OCI-LY7 (cell line): ENCODE data around the gene PDE3B. TPM values are rescaled to one million over a fixed set of nuclear protein-coding genes. Genes with fewer than 3 reads are reported as not detected.
"Not testable (repeated sequence)": the region's sequence is repeated elsewhere in the genome, so short reads cannot be mapped to it uniquely, and the experiment has no call there.

Experiments
- BruUV-seq: library from RNA; stranded (reverse); fragments of 400-500 nt; replicated peaks from 2 replicates; lab custom pipeline; 2021; lab: Mats Ljungman, UMichigan
- CTCF ChIA-PET: fragments of 300-600 bp; sonication (Branson Sonifier 250); formaldehyde crosslinking; loops from one replicate; lab custom pipeline; 2022; ENCODE audit warnings: antibody characterized with exemption; ENCODE audit not compliant: unreplicated experiment; lab: Charles Lee
- POLR2A ChIA-PET: fragments of 300-600 bp; sonication (Branson Sonifier 250); formaldehyde crosslinking; loops from one replicate; lab custom pipeline; 2022; ENCODE audit warnings: antibody characterized with exemption; lab: Charles Lee
- DNase-seq: peaks from one replicate; pipeline ENCODE4 v3.0.0-alpha.2; 2015; ENCODE audit warnings: low spot score
- H2AFZ ChIP-seq: fragments of 200-600 bp; sonication (generic), shearing (Covaris generic); 2 replicates; pipeline ENCODE4 v1.6.1; 2014; ENCODE audit warnings: mild to moderate bottlenecking, antibody characterized with exemption, low read length, moderate library complexity
- H3K27ac ChIP-seq: fragments of 200-600 bp; sonication (generic); 2 replicates; pipeline ENCODE4 v1.5.1; 2014; ENCODE audit warnings: mixed run types, low read depth, mild to moderate bottlenecking, moderate library complexity, low read length, inconsistent platforms; ENCODE audit not compliant: poor library complexity, severe bottlenecking
- H3K36me3 ChIP-seq: fragments of 200-600 bp; sonication (generic); 2 replicates; pipeline ENCODE4 v1.6.1; 2014; ENCODE audit warnings: mild to moderate bottlenecking, antibody characterized with exemption, low read length, moderate library complexity, mixed read lengths; ENCODE audit not compliant: insufficient read depth
- H3K4me1 ChIP-seq: fragments of 200-600 bp; sonication (generic); 2 replicates; pipeline ENCODE4 v1.5.1; 2014; ENCODE audit warnings: mild to moderate bottlenecking, low read length; ENCODE audit not compliant: insufficient read depth, poor library complexity, severe bottlenecking
- H3K4me2 ChIP-seq: fragments of 200-600 bp; sonication (generic); 2 replicates; pipeline ENCODE4 v1.6.1; 2014; ENCODE audit warnings: mild to moderate bottlenecking, low read length
- H3K4me3 ChIP-seq: fragments of 200-600 bp; sonication (generic); 2 replicates; pipeline ENCODE4 v1.5.1; 2014; ENCODE audit warnings: mild to moderate bottlenecking, low read depth, low read length; ENCODE audit not compliant: poor library complexity, severe bottlenecking
- H3K79me2 ChIP-seq: fragments of 200-600 bp; sonication (generic); 2 replicates; pipeline ENCODE4 v1.6.1; 2016; ENCODE audit warnings: low read depth, mild to moderate bottlenecking, low read length, moderate library complexity, mixed read lengths; ENCODE audit not compliant: insufficient read depth
- H3K9me2 ChIP-seq: fragments of 200-600 bp; sonication (generic); 2 replicates; pipeline ENCODE4 v1.6.1; 2016; ENCODE audit warnings: mild to moderate bottlenecking, low read length, mixed read lengths; ENCODE audit not compliant: insufficient read depth
- H3K9me3 ChIP-seq: fragments of 200-600 bp; sonication (generic); 2 replicates; pipeline ENCODE4 v1.6.1; 2014; ENCODE audit warnings: mild to moderate bottlenecking, mixed run types, low read length, mixed read lengths
- H4K20me1 ChIP-seq: fragments of 200-600 bp; sonication (generic); 2 replicates; pipeline ENCODE4 v1.6.1; 2014; ENCODE audit warnings: mild to moderate bottlenecking, antibody characterized with exemption, low read length, moderate library complexity, mixed read lengths; ENCODE audit not compliant: insufficient read depth
- CTCF ChIP-seq: fragments of 200-600 bp; sonication (generic); conservative IDR thresholded peaks from 2 replicates; pipeline ENCODE4 v1.5.1; 2014; ENCODE audit warnings: mild to moderate bottlenecking, antibody characterized with exemption, low read length, moderate library complexity, mixed read lengths
- EZH2phosphoT487 ChIP-seq: fragments of 200-600 bp; sonication (generic); IDR thresholded peaks from 2 replicates; pipeline ENCODE4 v1.6.1; 2018; ENCODE audit warnings: low read depth, borderline replicate concordance, mild to moderate bottlenecking, mixed run types, antibody characterized with exemption, low read length, moderate library complexity, mixed read lengths
- intact Hi-C: fragments of 100-400 bp; cut with micrococcal nuclease; formaldehyde crosslinking; loops from one replicate; pipeline ENCODE4 v1.10.0; 2022; ENCODE audit not compliant: unreplicated experiment
- total RNA-seq, 2 experiments: library from RNA; depleted of rRNA in 1 of 2; stranded (reverse); fragments of >200 nt in 1 of 2; shearing (Covaris generic) in 1 of 2; gene quantifications; 2 replicates each; pipeline ENCODE4 v1.2.3, GENCODE V29; 2014 to 2022

PDE3B gene
- total RNA-seq, 2 experiments from 2014 or later = not detected

GRCh38 chr11:14755140-14755539 lies 111.5 kb downstream of the PDE3B start:
- Histone ChIP-seq H3K79me2 (no peaks in the 10 kb centered on the region), H3K36me3 (no peaks in the 10 kb centered on the region), H3K4me1 (no peaks in the 10 kb centered on the region), H3K27ac (no peak overlapping the region), H3K9me3 (no peaks in the 10 kb centered on the region), H3K4me2 (no peak overlapping the region), H3K4me3 (no peak overlapping the region), H2AFZ (no peak overlapping the region), H3K9me2 (no peaks in the 10 kb centered on the region), H4K20me1 (no peaks in the 10 kb centered on the region)
- POLR2A ChIA-PET = interaction anchor here (1.2 kb wide), 1 partner anchor 27 kb away, joined by 3 read pairs; no protein-coding TSS in a partner anchor
- CTCF ChIA-PET = no interaction called here
- DNase-seq = no peak
- intact Hi-C loops = no loop called here
- no peak for TF ChIP-seq CTCF
- no peak for TF ChIP-seq EZH2phosphoT487
- no TSS peak for BruUV-seq

GRCh38 chr11:14756349-14756748 lies 112.7 kb downstream of the PDE3B start:
- no peaks in the 10 kb centered on the region for H3K4me1 ChIP-seq
- DNase-seq = no peak
- no peak for TF ChIP-seq CTCF
- TF ChIP-seq EZH2phosphoT487 = no peak
- no peak overlapping the region for H3K27ac ChIP-seq
- CTCF ChIA-PET = no interaction called here
- H2AFZ ChIP-seq = no peak overlapping the region
- H3K9me2 ChIP-seq = no peaks in the 10 kb centered on the region
- POLR2A ChIA-PET = no interaction called here
- H3K36me3 ChIP-seq = no peaks in the 10 kb centered on the region
- no TSS peak for BruUV-seq
- H4K20me1 ChIP-seq = no peaks in the 10 kb centered on the region
- H3K79me2 ChIP-seq = no peaks in the 10 kb centered on the region
- H3K9me3 ChIP-seq = no peaks in the 10 kb centered on the region
- intact Hi-C loops = no loop called here
- no peak overlapping the region for H3K4me3 ChIP-seq
- no peak overlapping the region for H3K4me2 ChIP-seq

- H3K4me3 ChIP-seq, H3K4me1 ChIP-seq, DNase-seq, H3K36me3 ChIP-seq, H3K27ac ChIP-seq, H4K20me1 ChIP-seq, H3K9me3 ChIP-seq, H2AFZ ChIP-seq, H3K79me2 ChIP-seq, CTCF ChIA-PET, BruUV-seq, H3K9me2 ChIP-seq, H3K4me2 ChIP-seq, POLR2A ChIA-PET: not testable (repeated sequence)
- intact Hi-C loops = loop anchor here (10.0 kb wide), 1 partner anchor 225 kb away; no protein-coding TSS in a partner anchor
Measured at GRCh38 chr11:14759300-14760012, 115.9 kb downstream of the PDE3B start.
